ENCODE results near the gene HIVEP3.

DNA sequence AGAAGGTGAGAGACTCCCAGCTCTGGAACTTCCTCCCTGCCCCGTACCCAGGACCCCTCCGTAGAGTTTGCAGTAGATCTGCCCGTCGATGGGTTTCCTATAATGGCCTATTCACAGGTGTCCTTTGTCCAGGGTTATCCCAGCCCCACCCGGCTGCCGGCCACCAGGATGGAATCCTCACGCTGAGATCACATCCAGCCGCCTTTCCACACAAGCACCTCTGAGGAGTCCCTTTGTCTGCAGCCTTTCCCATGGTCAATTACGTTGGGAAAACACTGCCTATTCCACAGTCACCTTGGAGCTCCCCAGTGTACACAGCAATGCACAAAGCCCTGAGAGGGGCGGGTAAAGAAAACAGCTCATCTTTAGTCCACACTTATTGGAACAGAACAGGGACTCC lies 244.2 kb downstream of the HIVEP3 start:
- TF ChIP-seq POLR2A (IDR thresholded peaks at IDR 0.05) (no peak), CTCF (IDR thresholded peaks at IDR 0.05) (no peak)
